ENCODE measurements around the gene SLC41A1. TPM values are rescaled to one million over a fixed set of nuclear protein-coding genes. Genes with fewer than 3 reads are reported as not detected.

Gene SLC41A1
- total RNA-seq, 1 donor from 2014 or later = 19.4 TPM

GRCh38 chr1:205851993-205852392, 39.0 kb upstream of the SLC41A1 start:
- no peak for DNase-seq (ENCODE audit: low spot score in 2 of 2, unreplicated experiment in 2 of 2)
- Mint-ChIP-seq H3K27me3 (ENCODE audit: low read depth) (no peaks in the 10 kb centered on the region), H3K27ac (no peak overlapping the region), H3K36me3 (peaks cover 16% of the 10 kb centered on the region), H3K4me3 (no peak overlapping the region), H3K4me1 (no peaks in the 10 kb centered on the region), H3K9me3 (peaks cover 28% of the 10 kb centered on the region)
- TF ChIP-seq CTCF (IDR thresholded peaks at IDR 0.05; ENCODE audit: unreplicated experiment) = no peak

GRCh38 chr1:205849619-205850355, 36.8 kb upstream of the SLC41A1 start, which contains the start of gene PM20D1:
TSS of gene PM20D1 (minus strand) at chr1:205850132. CDS start at chr1:205850072, 60 bp downstream.
- H3K4me1 Mint-ChIP-seq = no peaks in the 10 kb centered on the region
- no peak within 1 kb of the TSS for H3K27ac Mint-ChIP-seq
- H3K27me3 Mint-ChIP-seq (ENCODE audit: low read depth) = no peaks in the 10 kb centered on the region
- H3K36me3 Mint-ChIP-seq = peaks cover 2% of the 10 kb centered on the region
- no peak for TF ChIP-seq CTCF (IDR thresholded peaks at IDR 0.05; ENCODE audit: unreplicated experiment)
- DNase-seq (ENCODE audit: low spot score in 2 of 2, unreplicated experiment in 2 of 2) = no peak
- no peak within 1 kb of the TSS for H3K4me3 Mint-ChIP-seq
- peaks cover 9% of the 10 kb centered on the region for H3K9me3 Mint-ChIP-seq

GRCh38 chr1:205843036-205843859, 30.2 kb upstream of the SLC41A1 start:
- no peak overlapping the region for H3K27ac Mint-ChIP-seq
- H3K4me3 Mint-ChIP-seq = no peak overlapping the region
- no peaks in the 10 kb centered on the region for H3K27me3 Mint-ChIP-seq (ENCODE audit: low read depth)
- H3K9me3 Mint-ChIP-seq = no peaks in the 10 kb centered on the region
- H3K36me3 Mint-ChIP-seq = no peaks in the 10 kb centered on the region
- no peak for TF ChIP-seq CTCF (IDR thresholded peaks at IDR 0.05; ENCODE audit: unreplicated experiment)
- no peaks in the 10 kb centered on the region for H3K4me1 Mint-ChIP-seq
- DNase-seq (ENCODE audit: low spot score in 2 of 2, unreplicated experiment in 2 of 2) = no peak

GRCh38 chr1:205842229-205842628, 29.2 kb upstream of the SLC41A1 start:
- DNase-seq (ENCODE audit: low spot score in 2 of 2, unreplicated experiment in 2 of 2) = no peak
- H3K27ac Mint-ChIP-seq = no peak overlapping the region
- H3K4me1 Mint-ChIP-seq = no peaks in the 10 kb centered on the region
- H3K36me3 Mint-ChIP-seq = no peaks in the 10 kb centered on the region
- H3K27me3 Mint-ChIP-seq (ENCODE audit: low read depth) = no peaks in the 10 kb centered on the region
- no peak overlapping the region for H3K4me3 Mint-ChIP-seq
- H3K9me3 Mint-ChIP-seq = no peaks in the 10 kb centered on the region
- no peak for TF ChIP-seq CTCF (IDR thresholded peaks at IDR 0.05; ENCODE audit: unreplicated experiment)

- Mint-ChIP-seq H3K27me3 (ENCODE audit: low read depth) (no peaks in the 10 kb centered on the region), H3K36me3 (no peaks in the 10 kb centered on the region), H3K4me1 (no peaks in the 10 kb centered on the region), H3K4me3 (no peak overlapping the region), H3K27ac (no peak overlapping the region), H3K9me3 (no peaks in the 10 kb centered on the region)
- DNase-seq (ENCODE audit: low spot score in 2 of 2, unreplicated experiment in 2 of 2) = no peak
- no peak for TF ChIP-seq CTCF (IDR thresholded peaks at IDR 0.05; ENCODE audit: unreplicated experiment)
Measured at GRCh38 chr1:205840146-205840923, 27.3 kb upstream of the SLC41A1 start.

All from mesothelial cell of epicardium (in vitro differentiated cells).